Measurements from ENCODE around the gene LRMDA.

The LRMDA gene

GRCh38 chr10:75877877-75878276 is 446.5 kb downstream of the LRMDA start:
- H3K27ac ChIP-seq (ENCODE audit: low read length): no peak overlapping the region
- no peaks in the 10 kb centered on the region for H3K9me3 ChIP-seq (ENCODE audit: insufficient read depth, low read depth, low read length)
- no peaks in the 10 kb centered on the region; the same call in 1 of the 2 replicates for H3K4me1 ChIP-seq (ENCODE audit: insufficient read depth, low read length)
- no peak overlapping the region for H3K9ac ChIP-seq (ENCODE audit: low read depth, low read length)
- H3K27me3 ChIP-seq (ENCODE audit: insufficient read depth, low read length): no peaks in the 10 kb centered on the region; the same call in 1 of the 2 replicates
- H3K4me3 ChIP-seq (ENCODE audit: low read length): no peak overlapping the region
- H3K36me3 ChIP-seq (ENCODE audit: insufficient read depth, low read depth, low read length): no peaks in the 10 kb centered on the region

GRCh38 chr10:75878586-75878985 is 447.2 kb downstream of the LRMDA start:
- Histone ChIP-seq H3K27ac (ENCODE audit: low read length) (no peak overlapping the region), H3K4me1 (ENCODE audit: insufficient read depth, low read length) (peaks cover 4% of the 10 kb centered on the region; the same call in 1 of the 2 replicates), H3K27me3 (ENCODE audit: insufficient read depth, low read length) (no peaks in the 10 kb centered on the region; the same call in 1 of the 2 replicates), H3K9ac (ENCODE audit: low read depth, low read length) (no peak overlapping the region), H3K4me3 (ENCODE audit: low read length) (no peak overlapping the region), H3K9me3 (ENCODE audit: insufficient read depth, low read depth, low read length) (no peaks in the 10 kb centered on the region), H3K36me3 (ENCODE audit: insufficient read depth, low read depth, low read length) (no peaks in the 10 kb centered on the region)

- Histone ChIP-seq H3K27ac (ENCODE audit: low read length) (no peak overlapping the region), H3K4me1 (ENCODE audit: insufficient read depth, low read length) (peaks cover 5% of the 10 kb centered on the region; the same call in 1 of the 2 replicates), H3K4me3 (ENCODE audit: low read length) (no peak overlapping the region), H3K9me3 (ENCODE audit: insufficient read depth, low read depth, low read length) (no peaks in the 10 kb centered on the region), H3K9ac (ENCODE audit: low read depth, low read length) (no peak overlapping the region), H3K27me3 (ENCODE audit: insufficient read depth, low read length) (no peaks in the 10 kb centered on the region; the same call in 1 of the 2 replicates), H3K36me3 (ENCODE audit: insufficient read depth, low read depth, low read length) (no peaks in the 10 kb centered on the region)
These were observed 448.8 kb downstream of the LRMDA start for GRCh38 chr10:75880031-75880775.

GRCh38 chr10:75883081-75884072 is 452.0 kb downstream of the LRMDA start:
- H3K36me3 ChIP-seq (ENCODE audit: insufficient read depth, low read depth, low read length): no peaks in the 10 kb centered on the region
- no peak overlapping the region for H3K4me3 ChIP-seq (ENCODE audit: low read length)
- peaks cover 5% of the 10 kb centered on the region; the same call in 1 of the 2 replicates for H3K4me1 ChIP-seq (ENCODE audit: insufficient read depth, low read length)
- H3K27me3 ChIP-seq (ENCODE audit: insufficient read depth, low read length): no peaks in the 10 kb centered on the region
- H3K9me3 ChIP-seq (ENCODE audit: insufficient read depth, low read depth, low read length): no peaks in the 10 kb centered on the region
- no peak overlapping the region for H3K27ac ChIP-seq (ENCODE audit: low read length)
- H3K9ac ChIP-seq (ENCODE audit: low read depth, low read length): no peak overlapping the region

GRCh38 chr10:75884808-75885207 is 453.4 kb downstream of the LRMDA start:
- H3K9ac ChIP-seq (ENCODE audit: low read depth, low read length): no peak overlapping the region
- no peak overlapping the region for H3K27ac ChIP-seq (ENCODE audit: low read length)
- no peaks in the 10 kb centered on the region for H3K27me3 ChIP-seq (ENCODE audit: insufficient read depth, low read length)
- H3K9me3 ChIP-seq (ENCODE audit: insufficient read depth, low read depth, low read length): no peaks in the 10 kb centered on the region
- H3K4me1 ChIP-seq (ENCODE audit: insufficient read depth, low read length): peaks cover 5% of the 10 kb centered on the region; the same call in 1 of the 2 replicates
- H3K4me3 ChIP-seq (ENCODE audit: low read length): no peak overlapping the region
- no peaks in the 10 kb centered on the region for H3K36me3 ChIP-seq (ENCODE audit: insufficient read depth, low read depth, low read length)

GRCh38 chr10:75887369-75887768 is 455.9 kb downstream of the LRMDA start:
- H3K4me1 ChIP-seq (ENCODE audit: insufficient read depth, low read length): peaks cover 5% of the 10 kb centered on the region; the same call in 1 of the 2 replicates
- no peak overlapping the region for H3K4me3 ChIP-seq (ENCODE audit: low read length)
- H3K27me3 ChIP-seq (ENCODE audit: insufficient read depth, low read length): no peaks in the 10 kb centered on the region
- H3K36me3 ChIP-seq (ENCODE audit: insufficient read depth, low read depth, low read length): no peaks in the 10 kb centered on the region
- no peak overlapping the region for H3K27ac ChIP-seq (ENCODE audit: low read length)
- no peaks in the 10 kb centered on the region for H3K9me3 ChIP-seq (ENCODE audit: insufficient read depth, low read depth, low read length)
- H3K9ac ChIP-seq (ENCODE audit: low read depth, low read length): no peak overlapping the region

- no peak overlapping the region for H3K4me3 ChIP-seq (ENCODE audit: low read length)
- H3K4me1 ChIP-seq (ENCODE audit: insufficient read depth, low read length): peaks cover 5% of the 10 kb centered on the region; the same call in 1 of the 2 replicates
- no peak overlapping the region for H3K9ac ChIP-seq (ENCODE audit: low read depth, low read length)
- H3K36me3 ChIP-seq (ENCODE audit: insufficient read depth, low read depth, low read length): no peaks in the 10 kb centered on the region
- no peaks in the 10 kb centered on the region for H3K9me3 ChIP-seq (ENCODE audit: insufficient read depth, low read depth, low read length)
- H3K27ac ChIP-seq (ENCODE audit: low read length): no peak overlapping the region
- H3K27me3 ChIP-seq (ENCODE audit: insufficient read depth, low read length): no peaks in the 10 kb centered on the region
These were observed 456.7 kb downstream of the LRMDA start for GRCh38 chr10:75887992-75888680.

- Histone ChIP-seq H3K27me3 (ENCODE audit: insufficient read depth, low read length) (no peaks in the 10 kb centered on the region), H3K27ac (ENCODE audit: low read length) (no peak overlapping the region), H3K4me3 (ENCODE audit: low read length) (no peak overlapping the region), H3K9ac (ENCODE audit: low read depth, low read length) (no peak overlapping the region), H3K36me3 (ENCODE audit: insufficient read depth, low read depth, low read length) (no peaks in the 10 kb centered on the region), H3K9me3 (ENCODE audit: insufficient read depth, low read depth, low read length) (no peaks in the 10 kb centered on the region), H3K4me1 (ENCODE audit: insufficient read depth, low read length) (no peaks in the 10 kb centered on the region)
These were observed 457.6 kb downstream of the LRMDA start for GRCh38 chr10:75889051-75889450.

- no peaks in the 10 kb centered on the region for H3K4me1 ChIP-seq (ENCODE audit: insufficient read depth, low read length)
- H3K9ac ChIP-seq (ENCODE audit: low read depth, low read length): no peak overlapping the region
- H3K27me3 ChIP-seq (ENCODE audit: insufficient read depth, low read length): no peaks in the 10 kb centered on the region
- no peaks in the 10 kb centered on the region for H3K9me3 ChIP-seq (ENCODE audit: insufficient read depth, low read depth, low read length)
- no peak overlapping the region for H3K27ac ChIP-seq (ENCODE audit: low read length)
- H3K36me3 ChIP-seq (ENCODE audit: insufficient read depth, low read depth, low read length): no peaks in the 10 kb centered on the region
- H3K4me3 ChIP-seq (ENCODE audit: low read length): no peak overlapping the region
These were observed 463.3 kb downstream of the LRMDA start for GRCh38 chr10:75894761-75895160.

GRCh38 chr10:75895259-75895658 is 463.8 kb downstream of the LRMDA start:
- H3K27ac ChIP-seq (ENCODE audit: low read length): no peak overlapping the region
- H3K9me3 ChIP-seq (ENCODE audit: insufficient read depth, low read depth, low read length): no peaks in the 10 kb centered on the region
- no peak overlapping the region for H3K9ac ChIP-seq (ENCODE audit: low read depth, low read length)
- no peaks in the 10 kb centered on the region for H3K4me1 ChIP-seq (ENCODE audit: insufficient read depth, low read length)
- H3K36me3 ChIP-seq (ENCODE audit: insufficient read depth, low read depth, low read length): no peaks in the 10 kb centered on the region
- no peaks in the 10 kb centered on the region for H3K27me3 ChIP-seq (ENCODE audit: insufficient read depth, low read length)
- H3K4me3 ChIP-seq (ENCODE audit: low read length): no peak overlapping the region

GRCh38 chr10:75899816-75900390 is 468.5 kb downstream of the LRMDA start:
- H3K36me3 ChIP-seq (ENCODE audit: insufficient read depth, low read depth, low read length): no peaks in the 10 kb centered on the region
- no peaks in the 10 kb centered on the region for H3K9me3 ChIP-seq (ENCODE audit: insufficient read depth, low read depth, low read length)
- no peaks in the 10 kb centered on the region for H3K4me1 ChIP-seq (ENCODE audit: insufficient read depth, low read length)
- no peaks in the 10 kb centered on the region for H3K27me3 ChIP-seq (ENCODE audit: insufficient read depth, low read length)
- no peak overlapping the region for H3K27ac ChIP-seq (ENCODE audit: low read length)
- H3K9ac ChIP-seq (ENCODE audit: low read depth, low read length): no peak overlapping the region
- no peak overlapping the region for H3K4me3 ChIP-seq (ENCODE audit: low read length)

Measured in iPS-20b (cell line).